Thoracic aorta (tissue), 2 donors: Measurements from ENCODE around the gene RBM14. TPM values are rescaled to one million over a fixed set of nuclear protein-coding genes. Genes with fewer than 3 reads are reported as not detected.

Experiments
- ATAC-seq: fragments of 150-250 bp; one replicate; pipeline ENCODE4 v1.8.0; 2017; ENCODE audit warnings: low read depth; ENCODE audit not compliant: insufficient number of reproducible peaks, low FRiP score
- DNase-seq: peaks from one replicate; pipeline ENCODE4 v3.0.0-alpha.2; 2020; ENCODE audit warnings: low spot score
- H3K27ac ChIP-seq, 2 donors: fragments of 200-600 bp; sonication (generic); 1 replicate in 1 of 2; 2 replicates in 1 of 2; pipeline ENCODE4 v1.5.1; 2016; ENCODE audit warnings: mild to moderate bottlenecking in 2 of 2, moderate library complexity in 2 of 2
- H3K27me3 ChIP-seq: fragments of 200-600 bp; sonication (generic); replicated peaks from 2 replicates; pipeline ENCODE4 v1.6.0; 2016; ENCODE audit warnings: mild to moderate bottlenecking; ENCODE audit not compliant: insufficient read depth
- H3K36me3 ChIP-seq: fragments of 200-600 bp; sonication (generic); one replicate; pipeline ENCODE4 v1.5.1; 2016
- H3K4me1 ChIP-seq, 2 donors: fragments of 200-600 bp; sonication (generic); 1 replicate in 1 of 2; 2 replicates in 1 of 2; pipeline versions ENCODE4 v1.5.1 to v1.6.0; 2016; ENCODE audit warnings: low read depth in 2 of 2, mild to moderate bottlenecking in 1 of 2; ENCODE audit not compliant: control insufficient read depth in 1 of 2
- H3K4me3 ChIP-seq: fragments of 200-600 bp; sonication (generic); 2 replicates; pipeline ENCODE4 v1.5.1; 2016; ENCODE audit warnings: mild to moderate bottlenecking
- H3K9me3 ChIP-seq: fragments of 200-600 bp; sonication (generic); 2 replicates; pipeline ENCODE4 v1.5.1; 2016
- total RNA-seq, 2 donors: library from RNA; depleted of rRNA; stranded (reverse); fragments of >200 nt; gene quantifications; one replicate each; pipeline versions ENCODE4 v1.1.0 to v1.2.3, GENCODE V29; 2016
- TF ChIP-seq, protein P1 (sequence below): fragments of 200-600 bp; sonication (generic); IDR thresholded peaks from one replicate; pipeline ENCODE4 v1.5.1; 2019; ENCODE audit warnings: antibody characterized with exemption

The RBM14 gene
- total RNA-seq, 2 donors from 2014 or later = 72.7 to 99.8 TPM

- ATAC-seq (no peak), DNase-seq (no peak)
- Histone ChIP-seq H3K4me3 (no peak overlapping the region), H3K27me3 (no peaks in the 10 kb centered on the region), H3K36me3 (peaks cover 9% of the 10 kb centered on the region), H3K9me3 (no peaks in the 10 kb centered on the region), H3K4me1 (peaks cover 12 to 24% of the 10 kb centered on the region in 2 donors), H3K27ac (no peak overlapping the region)
- TF ChIP-seq, protein P1, sequence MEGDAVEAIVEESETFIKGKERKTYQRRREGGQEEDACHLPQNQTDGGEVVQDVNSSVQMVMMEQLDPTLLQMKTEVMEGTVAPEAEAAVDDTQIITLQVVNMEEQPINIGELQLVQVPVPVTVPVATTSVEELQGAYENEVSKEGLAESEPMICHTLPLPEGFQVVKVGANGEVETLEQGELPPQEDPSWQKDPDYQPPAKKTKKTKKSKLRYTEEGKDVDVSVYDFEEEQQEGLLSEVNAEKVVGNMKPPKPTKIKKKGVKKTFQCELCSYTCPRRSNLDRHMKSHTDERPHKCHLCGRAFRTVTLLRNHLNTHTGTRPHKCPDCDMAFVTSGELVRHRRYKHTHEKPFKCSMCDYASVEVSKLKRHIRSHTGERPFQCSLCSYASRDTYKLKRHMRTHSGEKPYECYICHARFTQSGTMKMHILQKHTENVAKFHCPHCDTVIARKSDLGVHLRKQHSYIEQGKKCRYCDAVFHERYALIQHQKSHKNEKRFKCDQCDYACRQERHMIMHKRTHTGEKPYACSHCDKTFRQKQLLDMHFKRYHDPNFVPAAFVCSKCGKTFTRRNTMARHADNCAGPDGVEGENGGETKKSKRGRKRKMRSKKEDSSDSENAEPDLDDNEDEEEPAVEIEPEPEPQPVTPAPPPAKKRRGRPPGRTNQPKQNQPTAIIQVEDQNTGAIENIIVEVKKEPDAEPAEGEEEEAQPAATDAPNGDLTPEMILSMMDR = no peak
Measured at GRCh38 chr11:66609721-66610617, 6.5 kb upstream of the RBM14 start.

GRCh38 chr11:66612458-66612857 is 4.0 kb upstream of the RBM14 start:
- H3K4me3 ChIP-seq = no peak overlapping the region
- H3K9me3 ChIP-seq = no peaks in the 10 kb centered on the region
- no peak for ATAC-seq
- TF ChIP-seq, protein P1 = no peak
- H3K27me3 ChIP-seq = no peaks in the 10 kb centered on the region
- peaks cover 14 to 22% of the 10 kb centered on the region in 2 donors for H3K4me1 ChIP-seq
- DNase-seq = no peak
- H3K36me3 ChIP-seq = no peaks in the 10 kb centered on the region
- no peak overlapping the region for H3K27ac ChIP-seq

GRCh38 chr11:66614073-66614472 is 2.4 kb upstream of the RBM14 start:
- TF ChIP-seq, protein P1 = no peak
- DNase-seq = no peak
- no peak overlapping the region for H3K4me3 ChIP-seq

DNA sequence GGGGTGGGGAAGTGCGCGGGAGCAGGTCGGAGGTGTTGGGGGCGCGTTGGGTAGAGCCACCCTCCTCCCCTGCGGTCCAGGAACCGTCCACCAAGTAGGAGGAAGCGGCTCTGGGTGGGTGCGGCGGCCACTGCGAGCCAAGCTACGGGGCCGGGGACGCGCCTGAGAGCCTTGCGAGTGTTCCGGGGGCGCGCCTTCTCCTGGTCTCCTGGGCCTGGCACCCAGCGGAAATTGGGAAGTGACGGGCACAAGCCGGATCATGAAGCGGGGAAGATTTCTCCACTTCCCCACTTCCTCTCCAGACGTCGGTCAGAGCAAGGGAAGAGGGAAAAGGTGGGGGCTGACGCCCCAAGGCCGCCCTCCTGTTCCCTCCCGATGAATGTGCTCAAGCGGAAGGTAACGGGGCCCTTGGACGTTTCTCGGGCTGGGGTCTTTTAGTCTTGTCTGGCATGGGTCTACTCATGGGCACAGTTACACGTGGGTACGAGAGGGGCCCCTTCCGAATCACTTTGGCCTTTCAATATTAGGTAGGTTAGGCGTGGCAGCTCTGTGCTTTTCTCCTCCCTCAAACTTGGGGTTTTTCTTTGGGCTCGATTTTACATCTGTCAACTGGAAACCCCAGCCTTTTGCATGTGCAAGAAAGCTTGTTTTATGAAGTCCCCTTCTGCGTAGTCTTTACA is 865 bp downstream of the RBM14 start:
- peaks cover 3% of the 10 kb centered on the region for H3K36me3 ChIP-seq
- H3K9me3 ChIP-seq = no peaks in the 10 kb centered on the region
- H3K27ac ChIP-seq = peak overlapping the region; percentile 92 to 96
- TF ChIP-seq, protein P1 = no peak
- H3K4me1 ChIP-seq = peaks cover 29 to 49% of the 10 kb centered on the region in 2 donors
- ATAC-seq (peak; percentile 11), DNase-seq (peak; percentile 40)
- H3K4me3 ChIP-seq = peak overlapping the region; percentile 91
- H3K27me3 ChIP-seq = no peaks in the 10 kb centered on the region

More at GRCh38 chr11:66614073-66614472, 2.4 kb upstream of the RBM14 start:
- Histone ChIP-seq H3K4me1 (peaks cover 10 to 26% of the 10 kb centered on the region in 2 donors), H3K9me3 (no peaks in the 10 kb centered on the region), H3K27me3 (no peaks in the 10 kb centered on the region), H3K36me3 (no peaks in the 10 kb centered on the region), H3K27ac (no peak overlapping the region)
- no peak for ATAC-seq

GRCh38 chr11:66619080-66619554 is 2.7 kb downstream of the RBM14 start:
- ATAC-seq = no peak

More at GRCh38 chr11:66619080-66619554, 2.7 kb downstream of the RBM14 start:
- Histone ChIP-seq H3K9me3 (no peaks in the 10 kb centered on the region), H3K36me3 (peaks cover 5% of the 10 kb centered on the region), H3K4me3 (peak overlapping the region; percentile 91), H3K4me1 (peaks cover 39 to 67% of the 10 kb centered on the region in 2 donors), H3K27me3 (no peaks in the 10 kb centered on the region), H3K27ac (peak overlapping the region; percentile 92 to 96)
- DNase-seq = no peak
- TF ChIP-seq, protein P1 = no peak
